ENCODE measurements around the gene ZNF736. TPM values are rescaled to one million over a fixed set of nuclear protein-coding genes. Genes with fewer than 3 reads are reported as not detected.

Gene ZNF736
- total RNA-seq (not detected in 2 replicates), polyA plus RNA-seq (not detected in 2 replicates)

GRCh38 chr7:64313740-64314491 lies at the start of gene ZNF736:
ZNF736 (plus strand) TSS chr7:64313961; CDS start chr7:64314151, 190 bp downstream.
- Histone ChIP-seq H3K4me3 (no peak within 1 kb of the TSS), H3K9me2 (replicated peaks; ENCODE audit: insufficient read depth) (no peaks in the 10 kb centered on the region), H2AFZ (no peak within 1 kb of the TSS), H3K27me3 (no peaks in the 10 kb centered on the region), H3K4me1 (ENCODE audit: insufficient read depth) (no peaks in the 10 kb centered on the region), H3K36me3 (replicated peaks; ENCODE audit: insufficient read depth, low read depth) (no peaks in the 10 kb centered on the region), H3K79me2 (no peaks in the 10 kb centered on the region), H3K27ac (no peak within 1 kb of the TSS), H3K4me2 (no peak within 1 kb of the TSS), H4K20me1 (ENCODE audit: insufficient read depth, poor library complexity, severe bottlenecking) (no peaks in the 10 kb centered on the region), H3K9me3 (ENCODE audit: low read depth) (peaks cover 6% of the 10 kb centered on the region)
- no peak for DNase-seq (ENCODE audit: low spot score)
- TF ChIP-seq CTCF (IDR thresholded peaks at IDR 0.05; ENCODE audit: poor library complexity) (no peak), EZH2 (IDR thresholded peaks at IDR 0.05; ENCODE audit: borderline replicate concordance) (no peak), EZH2phosphoT487 (IDR thresholded peaks at IDR 0.05; ENCODE audit: low read depth, severe bottlenecking, unreplicated experiment) (no peak)
- WGBS (ENCODE audit: low lambda C conversion rate, missing lambda C conversion rate) = 86% methylated on average over 32 of the region's 33 CpGs

DNA sequence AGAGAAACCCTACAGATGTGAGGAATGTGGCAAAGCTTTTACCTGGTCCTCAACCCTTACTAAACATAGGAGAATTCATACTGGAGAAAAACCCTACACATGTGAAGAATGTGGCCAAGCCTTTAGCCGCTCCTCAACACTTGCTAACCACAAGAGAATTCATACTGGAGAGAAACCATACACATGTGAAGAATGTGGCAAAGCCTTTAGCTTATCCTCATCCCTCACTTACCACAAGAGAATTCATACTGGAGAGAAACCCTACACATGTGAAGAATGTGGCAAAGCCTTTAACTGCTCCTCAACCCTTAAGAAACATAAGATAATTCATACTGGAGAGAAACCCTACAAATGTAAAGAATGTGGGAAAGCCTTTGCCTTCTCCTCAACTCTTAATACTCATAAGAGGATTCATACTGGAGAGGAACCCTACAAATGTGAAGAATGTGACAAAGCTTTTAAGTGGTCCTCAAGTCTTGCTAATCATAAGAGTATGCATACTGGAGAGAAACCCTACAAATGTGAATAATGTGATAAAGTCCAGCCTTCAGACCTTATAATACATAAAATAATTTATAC lies 47.3 kb upstream of the ZNF736 start:
- TF ChIP-seq EZH2phosphoT487 (IDR thresholded peaks at IDR 0.05; ENCODE audit: low read depth, severe bottlenecking, unreplicated experiment) (no peak), EZH2 (IDR thresholded peaks at IDR 0.05; ENCODE audit: borderline replicate concordance) (no peak), CTCF (IDR thresholded peaks at IDR 0.05; ENCODE audit: poor library complexity) (no peak)
- H3K27ac ChIP-seq = no peak overlapping the region
- no peaks in the 10 kb centered on the region for H3K79me2 ChIP-seq
- no peaks in the 10 kb centered on the region for H3K27me3 ChIP-seq
- no peak overlapping the region for H3K4me3 ChIP-seq
- no peaks in the 10 kb centered on the region for H3K4me1 ChIP-seq (ENCODE audit: insufficient read depth)
- H3K4me2 ChIP-seq = no peak overlapping the region
- peaks cover 6% of the 10 kb centered on the region for H3K9me3 ChIP-seq (ENCODE audit: low read depth)
- no peaks in the 10 kb centered on the region for H4K20me1 ChIP-seq (ENCODE audit: insufficient read depth, poor library complexity, severe bottlenecking)
- WGBS (ENCODE audit: low lambda C conversion rate, missing lambda C conversion rate) = 73% methylated on average over 1 of the region's 1 CpG
- H3K36me3 ChIP-seq (replicated peaks; ENCODE audit: insufficient read depth, low read depth) = no peaks in the 10 kb centered on the region
- no peak overlapping the region for H2AFZ ChIP-seq
- H3K9me2 ChIP-seq (replicated peaks; ENCODE audit: insufficient read depth) = no peaks in the 10 kb centered on the region
- DNase-seq (ENCODE audit: low spot score) = no peak

GRCh38 chr7:64277630-64278029 lies 36.1 kb upstream of the ZNF736 start:
- Histone ChIP-seq H3K27ac (no peak overlapping the region), H3K27me3 (no peaks in the 10 kb centered on the region), H3K36me3 (replicated peaks; ENCODE audit: insufficient read depth, low read depth) (no peaks in the 10 kb centered on the region), H3K9me3 (ENCODE audit: low read depth) (peaks cover 5% of the 10 kb centered on the region), H3K79me2 (no peaks in the 10 kb centered on the region), H4K20me1 (ENCODE audit: insufficient read depth, poor library complexity, severe bottlenecking) (no peaks in the 10 kb centered on the region), H3K4me2 (no peak overlapping the region), H2AFZ (no peak overlapping the region), H3K4me3 (no peak overlapping the region), H3K9me2 (replicated peaks; ENCODE audit: insufficient read depth) (no peaks in the 10 kb centered on the region), H3K4me1 (ENCODE audit: insufficient read depth) (no peaks in the 10 kb centered on the region)
- 29% methylated on average over 2 of the region's 2 CpGs for WGBS (ENCODE audit: low lambda C conversion rate, missing lambda C conversion rate)
- TF ChIP-seq EZH2phosphoT487 (IDR thresholded peaks at IDR 0.05; ENCODE audit: low read depth, severe bottlenecking, unreplicated experiment) (no peak), CTCF (IDR thresholded peaks at IDR 0.05; ENCODE audit: poor library complexity) (no peak), EZH2 (IDR thresholded peaks at IDR 0.05; ENCODE audit: borderline replicate concordance) (no peak)
- DNase-seq (ENCODE audit: low spot score) = no peak
